Measurements from ENCODE around the gene PPP3CA.

Gene PPP3CA

GRCh38 chr4:101329592-101329991 is 17.7 kb downstream of the PPP3CA start:
- no peak for DNase-seq

- no peak for DNase-seq
Measured at GRCh38 chr4:101328063-101328602, 19.2 kb downstream of the PPP3CA start.

- DNase-seq, result no peak
Measured at GRCh38 chr4:101326576-101326975, 20.8 kb downstream of the PPP3CA start.

DNA sequence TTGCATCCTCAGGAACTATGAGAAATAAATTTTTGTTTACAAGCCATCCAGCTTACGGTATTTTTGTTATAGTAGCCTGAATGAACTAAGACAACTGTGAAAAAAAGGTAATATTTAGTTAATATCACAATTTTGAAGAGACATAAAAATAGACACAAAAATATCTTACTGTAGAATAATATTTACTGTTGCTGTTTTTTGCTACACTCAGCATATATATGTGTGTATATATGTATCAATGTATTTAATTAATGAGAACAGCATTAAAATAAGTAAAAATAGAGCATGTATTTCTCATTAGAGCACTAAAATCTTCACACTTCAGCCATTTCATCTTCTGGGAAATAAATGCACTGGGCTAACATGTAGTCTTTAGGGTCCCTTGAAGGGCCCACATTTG is 24.6 kb downstream of the PPP3CA start:
- no peak for DNase-seq

GRCh38 chr4:101321481-101322042 is 25.8 kb downstream of the PPP3CA start:
- no peak for DNase-seq

DNA sequence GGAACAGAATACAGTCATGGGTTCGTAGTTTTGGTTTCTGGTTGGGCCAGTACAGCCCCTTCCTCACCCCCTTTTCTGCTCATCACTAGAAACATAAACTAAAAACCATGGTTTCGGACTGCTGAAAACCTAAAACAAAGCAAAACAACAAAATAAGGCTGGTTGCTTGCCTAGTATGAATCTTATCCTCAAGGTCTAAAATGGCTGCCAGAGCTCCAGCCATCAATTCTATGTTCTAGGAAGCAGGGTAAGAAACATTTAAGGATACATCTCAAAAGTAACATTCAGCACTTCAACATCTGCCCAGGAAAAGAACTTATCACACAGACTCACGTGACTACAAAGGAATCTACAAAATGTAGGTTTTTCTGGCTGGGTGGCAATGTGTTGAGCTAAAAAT is 31.5 kb downstream of the PPP3CA start:
- DNase-seq, result no peak

- no peak for DNase-seq
Measured at GRCh38 chr4:101315041-101315440, 32.3 kb downstream of the PPP3CA start.

GRCh38 chr4:101309925-101310324 is 37.4 kb downstream of the PPP3CA start:
- no peak for DNase-seq

DNA sequence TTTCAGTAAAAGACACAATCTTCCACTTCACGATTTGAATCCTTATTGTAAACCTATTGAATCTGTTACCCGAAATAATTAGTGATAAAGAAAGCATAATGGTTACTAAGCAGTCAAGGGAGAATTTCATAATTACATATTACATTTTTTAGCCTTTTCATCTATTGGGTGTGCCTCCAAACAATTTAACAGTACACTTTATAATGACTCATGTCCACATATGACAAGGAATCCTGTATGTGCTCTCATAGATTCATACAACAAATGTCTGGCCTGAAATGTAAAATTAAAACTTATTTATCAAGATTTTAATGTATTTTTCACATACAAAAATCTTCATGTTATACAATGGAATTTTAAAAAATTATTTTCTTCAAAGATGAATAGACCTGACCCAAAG is 39.4 kb downstream of the PPP3CA start:
- DNase-seq, result no peak

DNA sequence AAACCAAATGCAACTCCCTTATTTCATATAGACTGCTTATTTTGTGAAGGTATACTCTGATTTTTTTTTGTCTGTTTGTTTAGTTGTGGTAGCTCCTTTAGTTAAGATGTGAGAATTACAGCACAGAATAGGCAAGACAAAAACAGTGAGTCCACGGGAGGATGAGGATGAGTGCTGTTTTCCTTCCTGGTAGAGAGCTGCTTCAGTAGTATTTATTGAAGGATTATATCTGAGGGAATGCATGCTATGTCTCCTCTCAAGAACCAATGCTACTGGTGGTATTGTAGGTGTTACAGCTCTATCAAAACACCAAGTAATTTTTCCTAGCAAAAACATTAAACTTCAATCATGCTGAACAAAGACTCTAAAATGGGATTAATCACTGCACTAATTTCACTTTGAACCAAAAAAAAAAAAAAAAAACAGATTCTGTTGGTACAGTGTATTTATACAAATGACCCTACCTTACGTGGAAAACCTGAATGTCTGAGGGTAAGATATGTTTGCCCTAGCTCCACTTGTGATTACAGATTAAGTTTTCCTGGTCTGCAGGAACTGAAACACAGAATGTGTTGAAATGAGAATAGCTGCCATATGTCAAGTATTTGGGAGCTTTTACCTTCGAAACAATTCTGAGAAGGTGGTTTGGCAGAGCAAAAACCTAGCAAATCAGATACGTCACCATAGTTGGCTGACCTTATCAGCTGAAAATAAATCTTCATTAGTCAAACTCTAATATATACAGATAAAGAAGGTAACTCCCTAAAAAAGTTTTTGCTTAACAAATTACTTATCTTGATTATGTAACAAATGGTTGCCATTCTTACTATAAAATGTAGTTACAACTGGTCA is 40.3 kb downstream of the PPP3CA start:
- no peak for DNase-seq

GRCh38 chr4:101306225-101306624 is 41.1 kb downstream of the PPP3CA start:
- DNase-seq, result no peak

DNA sequence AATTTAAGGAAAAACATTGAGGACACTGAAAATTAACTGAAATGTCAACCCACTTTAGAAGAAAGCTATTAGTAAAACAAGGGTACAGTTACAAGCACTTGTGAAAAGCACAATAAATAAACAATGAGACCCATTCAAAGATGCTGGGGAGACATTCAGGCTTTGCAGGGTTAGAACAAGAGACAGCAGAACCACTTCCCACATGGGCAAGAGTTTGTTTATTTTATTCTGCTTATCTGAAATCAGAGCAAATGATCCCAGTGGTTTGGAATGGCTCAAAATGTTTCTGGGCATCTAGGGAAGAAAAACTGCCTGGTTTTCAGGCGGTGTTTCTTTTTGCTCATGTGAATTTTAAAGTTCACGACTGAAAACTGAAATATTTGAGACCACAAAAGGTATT is 42.4 kb downstream of the PPP3CA start:
- DNase-seq, result no peak

DNA sequence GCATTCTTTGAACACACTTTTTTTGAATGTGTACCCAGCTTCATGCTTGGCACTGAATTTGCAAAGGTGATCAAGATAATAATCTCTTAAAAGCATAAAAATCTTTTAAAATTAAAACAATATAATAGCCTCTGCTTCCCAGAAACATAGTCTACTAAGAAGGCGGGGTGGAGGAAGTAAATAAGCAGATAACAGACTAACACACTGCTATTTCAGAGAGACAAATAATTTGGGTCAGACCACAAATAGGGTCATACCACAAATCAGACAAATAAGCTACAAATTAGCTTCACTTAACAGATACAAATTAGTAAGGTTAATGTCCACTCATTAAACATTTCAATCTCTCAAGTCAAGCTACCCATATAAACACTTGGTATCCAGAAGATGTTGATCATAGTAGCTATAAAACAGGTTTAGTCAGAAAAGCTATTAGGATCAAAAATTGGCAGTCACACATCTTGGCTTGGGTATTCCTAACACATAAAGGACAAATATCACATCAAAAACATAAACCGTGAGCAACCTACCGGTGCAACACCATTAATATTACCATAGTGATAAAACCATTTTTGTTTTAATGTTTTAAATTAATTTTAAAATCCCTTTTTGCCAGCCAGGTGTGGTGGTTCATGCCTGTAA is 47.3 kb downstream of the PPP3CA start:
- DNase-seq, result no peak

- no peak for DNase-seq
Measured at GRCh38 chr4:101299021-101299420, 48.3 kb downstream of the PPP3CA start.

GRCh38 chr4:101295691-101296090 is 51.6 kb downstream of the PPP3CA start:
- DNase-seq, result no peak

GRCh38 chr4:101294597-101294996 is 52.7 kb downstream of the PPP3CA start:
- no peak for DNase-seq

GRCh38 chr4:101292901-101293300 is 54.4 kb downstream of the PPP3CA start:
- DNase-seq, result no peak

DNA sequence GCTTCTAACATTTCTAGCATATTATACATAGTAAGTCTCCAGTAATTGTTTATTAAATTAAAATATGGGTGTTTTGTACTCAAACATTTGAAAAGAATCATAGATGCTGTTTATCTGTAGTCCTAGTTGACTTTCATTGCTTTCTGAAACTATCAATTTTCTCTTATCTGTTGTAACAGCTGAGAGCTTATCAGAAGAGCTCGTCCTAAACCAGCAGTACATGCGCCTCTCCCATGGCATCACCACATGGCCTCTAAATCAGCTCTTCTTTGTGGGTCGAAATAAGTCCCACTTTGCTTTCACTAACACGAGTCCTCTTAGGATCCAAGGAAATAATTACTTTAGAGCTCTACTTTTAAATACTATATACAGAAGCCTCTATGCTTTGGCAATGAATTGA is 55.1 kb downstream of the PPP3CA start:
- no peak for DNase-seq

GRCh38 chr4:101291198-101291597 is 56.1 kb downstream of the PPP3CA start:
- DNase-seq, result no peak

DNA sequence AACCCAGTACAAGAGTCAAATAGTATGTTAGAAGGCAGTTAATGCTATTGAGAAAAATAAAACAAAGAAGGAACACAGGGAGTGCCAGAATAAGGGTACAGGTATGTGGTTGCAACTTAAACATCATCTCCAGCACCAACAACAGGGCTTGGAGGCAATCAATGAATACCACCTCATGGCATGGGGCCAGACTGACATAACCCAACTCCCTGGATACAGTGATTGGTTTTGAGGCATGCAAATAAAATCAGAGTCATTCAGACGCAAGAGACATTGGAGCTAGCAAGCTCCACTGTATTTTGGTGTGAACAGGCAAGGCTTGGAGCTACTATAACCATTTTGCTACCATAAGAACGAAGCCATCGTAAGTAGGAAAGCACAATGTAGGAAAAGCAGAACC is 56.7 kb downstream of the PPP3CA start:
- no peak for DNase-seq

- no peak for DNase-seq
Measured at GRCh38 chr4:101289306-101289705, 58.0 kb downstream of the PPP3CA start.

DNA sequence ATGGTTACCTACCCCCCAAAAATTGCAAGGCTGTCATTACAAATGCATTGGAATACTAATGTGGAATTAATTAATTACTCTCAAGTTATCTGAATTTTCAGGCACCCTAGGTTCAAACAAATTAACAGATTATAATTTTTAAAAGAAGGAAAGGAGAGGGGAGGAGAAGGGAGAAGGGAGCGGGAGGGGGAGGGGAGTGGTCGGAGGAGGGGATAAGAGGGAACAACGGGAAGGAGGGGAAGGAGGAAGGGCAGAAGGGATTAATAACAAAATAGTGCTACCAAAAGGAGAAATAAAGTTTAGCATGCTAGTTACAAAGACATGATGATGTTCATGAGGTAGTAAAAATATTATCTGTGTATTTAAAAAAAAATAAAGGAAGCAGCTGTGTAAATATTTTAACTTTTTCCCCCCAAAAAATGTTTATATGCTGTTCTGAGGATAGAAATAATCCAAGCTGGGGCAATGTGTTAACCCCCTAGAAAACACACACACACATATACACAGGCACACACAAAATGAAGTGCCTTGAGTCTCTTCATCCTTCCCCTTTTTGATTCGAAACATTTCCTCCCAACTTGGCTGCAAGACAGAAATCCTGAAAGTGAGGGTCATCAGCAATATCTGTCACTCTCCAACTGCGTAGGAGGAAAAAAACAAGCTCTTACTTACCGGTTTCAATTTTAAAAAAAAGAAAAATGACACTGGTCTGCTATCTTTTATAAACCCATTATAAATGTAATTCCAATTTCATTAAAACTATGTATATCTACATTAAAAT is 58.8 kb downstream of the PPP3CA start:
- no peak for DNase-seq

GRCh38 chr4:101287324-101287723 is 60.0 kb downstream of the PPP3CA start:
- DNase-seq, result no peak
